SK-N-SH treated with all-trans-retinoic acid at 6 μM for 48 hours (cell line): ENCODE measurements around the gene SLC16A12.

Experiments
- ATAC-seq: fragments of 200-7000 bp; cut with Tn5 transposase; 3 replicates; pipeline ENCODE4 v1.9.1; 2020; ENCODE audit warnings: mild to moderate bottlenecking, moderate library complexity
- BACH2 ChIP-seq: fragments of 250-450 bp; sonication (Bioruptor Pico); IDR thresholded peaks from 2 replicates; pipeline ENCODE4 v1.9.0; 2021; ENCODE audit warnings: mild to moderate bottlenecking, borderline replicate concordance
- GLIS3 ChIP-seq: fragments of 250-450 bp; sonication (Bioruptor Pico); IDR thresholded peaks from 2 replicates; pipeline ENCODE4 v1.5.0; 2020; ENCODE audit warnings: mild to moderate bottlenecking, moderate library complexity
- ISL1 ChIP-seq: fragments of 250-450 bp; sonication (Bioruptor Pico); IDR thresholded peaks from 2 replicates; pipeline ENCODE4 v2.1.2; 2022; ENCODE audit warnings: mild to moderate bottlenecking, moderate library complexity
- OSR1 ChIP-seq: fragments of 250-450 bp; sonication (Bioruptor Pico); IDR thresholded peaks from 2 replicates; pipeline ENCODE4 v1.8.0; 2022; ENCODE audit warnings: moderate library complexity, mild to moderate bottlenecking, inconsistent platforms
- PPARA ChIP-seq: fragments of 250-450 bp; sonication (Bioruptor Pico); IDR thresholded peaks from 2 replicates; pipeline ENCODE4 v1.5.0; 2020; ENCODE audit warnings: mild to moderate bottlenecking, borderline replicate concordance
- SNAI2 ChIP-seq: fragments of 250-450 bp; sonication (Bioruptor Pico); IDR thresholded peaks from 2 replicates; pipeline ENCODE4 v1.5.0; 2020; ENCODE audit warnings: mild to moderate bottlenecking, moderate library complexity
- TCF4 ChIP-seq: fragments of 250-450 bp; sonication (Bioruptor Pico); IDR thresholded peaks from 2 replicates; pipeline ENCODE4 v1.8.0; 2021; ENCODE audit warnings: mild to moderate bottlenecking, moderate library complexity, borderline replicate concordance
- ZFP3 ChIP-seq: fragments of 250-450 bp; sonication (Bioruptor Pico); IDR thresholded peaks from 2 replicates; pipeline ENCODE4 v1.5.0; 2020; ENCODE audit warnings: mild to moderate bottlenecking, moderate library complexity
- ZFP30 ChIP-seq: fragments of 450-650 bp; formaldehyde crosslinking; IDR thresholded peaks from 2 replicates; pipeline ENCODE4 v1.5.0; 2022; ENCODE audit warnings: mild to moderate bottlenecking, moderate library complexity
- ZNF565 ChIP-seq: fragments of 450-650 bp; formaldehyde crosslinking; conservative IDR thresholded peaks from 2 replicates; pipeline ENCODE4 v1.5.0; 2020; ENCODE audit warnings: low read depth, mild to moderate bottlenecking, moderate library complexity
- ZNF70 ChIP-seq: fragments of 450-650 bp; formaldehyde crosslinking; IDR thresholded peaks from 2 replicates; pipeline ENCODE4 v1.5.0; 2020; ENCODE audit warnings: mild to moderate bottlenecking, moderate library complexity
- ZNF8 ChIP-seq: fragments of 450-650 bp; formaldehyde crosslinking; IDR thresholded peaks from 2 replicates; pipeline ENCODE4 v1.5.0; 2020; ENCODE audit warnings: mild to moderate bottlenecking, moderate library complexity
- TF ChIP-seq, protein P1 (sequence below): fragments of 250-450 bp; sonication (Bioruptor Pico); IDR thresholded peaks from 2 replicates; pipeline ENCODE4 v1.5.0; 2020; ENCODE audit warnings: mild to moderate bottlenecking, moderate library complexity
- TF ChIP-seq, protein P2 (sequence below): fragments of 250-450 bp; sonication (Bioruptor Pico); IDR thresholded peaks from 2 replicates; pipeline ENCODE4 v1.5.1; 2021; ENCODE audit warnings: mild to moderate bottlenecking, moderate library complexity
- TF ChIP-seq, protein P3 (sequence below): fragments of 250-450 bp; sonication (Bioruptor Pico); IDR thresholded peaks from 2 replicates; pipeline ENCODE4 v1.5.1; 2020; ENCODE audit warnings: low read depth, mild to moderate bottlenecking, moderate library complexity

Gene SLC16A12

DNA sequence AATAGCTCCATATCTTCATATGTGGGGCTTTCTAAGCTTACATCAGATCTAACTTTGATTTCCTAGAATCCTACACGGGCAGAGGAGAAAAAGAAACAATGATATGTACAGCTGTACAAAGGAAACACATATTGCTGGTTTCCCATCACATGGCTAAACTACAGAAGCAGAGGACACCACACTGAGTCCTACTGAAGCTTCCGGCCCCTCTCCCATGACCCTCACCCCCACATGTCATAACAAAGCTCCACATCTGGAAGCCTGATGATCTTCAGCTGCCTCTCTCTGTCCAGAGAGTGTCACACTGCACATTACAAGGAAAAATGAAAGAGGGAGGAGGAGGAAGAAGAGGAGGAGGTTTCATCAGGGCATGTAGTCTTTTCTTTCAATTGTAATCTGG, 14.0 kb downstream of the SLC16A12 start:
- ATAC-seq, result no peak

DNA sequence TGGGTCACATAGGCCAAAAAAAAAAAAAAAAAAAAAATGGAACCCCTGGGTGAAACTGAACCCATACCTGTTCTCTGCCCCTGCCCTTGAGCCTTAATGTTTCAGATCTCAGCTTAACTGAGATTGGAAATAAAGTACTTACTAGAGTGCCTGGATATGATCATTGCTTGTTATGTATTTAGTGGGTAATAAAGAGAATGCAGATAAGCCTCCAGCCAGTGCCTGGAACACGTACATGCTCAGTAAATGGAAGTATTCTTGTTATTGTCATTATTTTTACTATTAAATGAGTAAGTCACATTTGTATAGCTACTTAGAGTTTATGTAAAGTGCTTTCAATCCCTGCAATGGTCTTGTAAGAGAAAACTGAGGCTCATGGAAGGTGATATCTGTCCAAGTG, 14.7 kb downstream of the SLC16A12 start:
- no peak for ATAC-seq
- TF ChIP-seq, protein P1, sequence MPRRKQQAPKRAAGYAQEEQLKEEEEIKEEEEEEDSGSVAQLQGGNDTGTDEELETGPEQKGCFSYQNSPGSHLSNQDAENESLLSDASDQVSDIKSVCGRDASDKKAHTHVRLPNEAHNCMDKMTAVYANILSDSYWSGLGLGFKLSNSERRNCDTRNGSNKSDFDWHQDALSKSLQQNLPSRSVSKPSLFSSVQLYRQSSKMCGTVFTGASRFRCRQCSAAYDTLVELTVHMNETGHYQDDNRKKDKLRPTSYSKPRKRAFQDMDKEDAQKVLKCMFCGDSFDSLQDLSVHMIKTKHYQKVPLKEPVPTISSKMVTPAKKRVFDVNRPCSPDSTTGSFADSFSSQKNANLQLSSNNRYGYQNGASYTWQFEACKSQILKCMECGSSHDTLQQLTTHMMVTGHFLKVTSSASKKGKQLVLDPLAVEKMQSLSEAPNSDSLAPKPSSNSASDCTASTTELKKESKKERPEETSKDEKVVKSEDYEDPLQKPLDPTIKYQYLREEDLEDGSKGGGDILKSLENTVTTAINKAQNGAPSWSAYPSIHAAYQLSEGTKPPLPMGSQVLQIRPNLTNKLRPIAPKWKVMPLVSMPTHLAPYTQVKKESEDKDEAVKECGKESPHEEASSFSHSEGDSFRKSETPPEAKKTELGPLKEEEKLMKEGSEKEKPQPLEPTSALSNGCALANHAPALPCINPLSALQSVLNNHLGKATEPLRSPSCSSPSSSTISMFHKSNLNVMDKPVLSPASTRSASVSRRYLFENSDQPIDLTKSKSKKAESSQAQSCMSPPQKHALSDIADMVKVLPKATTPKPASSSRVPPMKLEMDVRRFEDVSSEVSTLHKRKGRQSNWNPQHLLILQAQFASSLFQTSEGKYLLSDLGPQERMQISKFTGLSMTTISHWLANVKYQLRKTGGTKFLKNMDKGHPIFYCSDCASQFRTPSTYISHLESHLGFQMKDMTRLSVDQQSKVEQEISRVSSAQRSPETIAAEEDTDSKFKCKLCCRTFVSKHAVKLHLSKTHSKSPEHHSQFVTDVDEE (CRISPR knock-in tag), result no peak
- TF ChIP-seq TCF4 (CRISPR knock-in tag), result peak; percentile 53; the same call in 1 of the 2 replicates

More for the DNA sequence above, 14.0 kb downstream of the SLC16A12 start:
- TF ChIP-seq ZFP30 (CRISPR knock-in tag) (no peak), ZNF8 (no peak), GLIS3 (CRISPR knock-in tag) (no peak), ZNF70 (CRISPR knock-in tag) (no peak), ISL1 (CRISPR knock-in tag) (no peak), TCF4 (CRISPR knock-in tag) (no peak), PPARA (CRISPR knock-in tag) (no peak), BACH2 (CRISPR knock-in tag) (no peak), OSR1 (CRISPR knock-in tag) (no peak), ZFP3 (no peak)
- TF ChIP-seq, protein P2, sequence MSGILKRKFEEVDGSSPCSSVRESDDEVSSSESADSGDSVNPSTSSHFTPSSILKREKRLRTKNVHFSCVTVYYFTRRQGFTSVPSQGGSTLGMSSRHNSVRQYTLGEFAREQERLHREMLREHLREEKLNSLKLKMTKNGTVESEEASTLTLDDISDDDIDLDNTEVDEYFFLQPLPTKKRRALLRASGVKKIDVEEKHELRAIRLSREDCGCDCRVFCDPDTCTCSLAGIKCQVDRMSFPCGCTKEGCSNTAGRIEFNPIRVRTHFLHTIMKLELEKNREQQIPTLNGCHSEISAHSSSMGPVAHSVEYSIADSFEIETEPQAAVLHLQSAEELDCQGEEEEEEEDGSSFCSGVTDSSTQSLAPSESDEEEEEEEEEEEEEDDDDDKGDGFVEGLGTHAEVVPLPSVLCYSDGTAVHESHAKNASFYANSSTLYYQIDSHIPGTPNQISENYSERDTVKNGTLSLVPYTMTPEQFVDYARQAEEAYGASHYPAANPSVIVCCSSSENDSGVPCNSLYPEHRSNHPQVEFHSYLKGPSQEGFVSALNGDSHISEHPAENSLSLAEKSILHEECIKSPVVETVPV (CRISPR knock-in tag), result no peak
- TF ChIP-seq, all 23 proteins: peak for 0

DNA sequence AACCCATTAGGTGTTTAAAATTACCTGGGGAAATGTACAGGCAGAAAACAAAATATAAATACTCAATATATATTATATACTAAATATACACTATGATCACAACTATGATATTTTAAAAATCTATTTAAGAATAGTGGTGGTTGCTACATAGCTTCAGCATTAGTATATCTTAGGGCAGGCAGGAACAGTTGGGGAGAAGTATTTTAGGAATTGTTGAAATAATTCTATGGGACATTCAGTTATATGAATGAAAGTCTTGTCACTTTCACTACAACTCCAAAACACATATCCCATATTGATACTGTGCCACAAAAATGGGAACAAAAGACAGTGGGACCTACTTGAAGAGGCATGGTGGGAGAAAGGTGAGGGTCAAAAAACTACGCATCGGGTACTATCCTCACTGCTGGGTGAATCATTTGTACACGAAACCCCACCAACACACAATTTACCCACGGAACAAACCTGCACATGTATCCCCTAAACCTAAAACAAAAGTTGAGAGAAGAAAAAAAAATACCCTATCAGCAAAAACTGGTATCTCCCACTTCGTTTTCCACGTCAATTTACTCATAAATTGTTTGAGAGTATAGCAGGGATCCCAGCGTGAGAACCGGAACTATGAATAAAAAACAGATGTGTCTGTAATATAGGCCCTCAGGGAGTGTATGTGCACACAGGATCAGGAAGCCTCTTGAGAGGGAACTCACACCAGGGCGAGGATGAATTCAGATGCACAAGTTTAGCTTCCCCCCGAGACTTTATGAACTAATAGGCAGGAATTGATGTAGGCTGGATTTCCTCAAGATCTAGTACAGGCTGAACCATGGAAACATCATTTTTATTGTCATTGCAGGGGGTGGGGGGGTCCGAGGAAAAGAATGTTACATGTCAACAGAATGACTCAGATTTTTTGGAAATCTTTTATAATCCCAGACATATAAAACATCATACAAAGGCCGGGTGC, 16.2 kb downstream of the SLC16A12 start:
- TF ChIP-seq TCF4 (CRISPR knock-in tag) (peak; percentile 81), ISL1 (CRISPR knock-in tag) (no peak)
- ATAC-seq, result peak; percentile 29; the same call in 2 of the 3 replicates

DNA sequence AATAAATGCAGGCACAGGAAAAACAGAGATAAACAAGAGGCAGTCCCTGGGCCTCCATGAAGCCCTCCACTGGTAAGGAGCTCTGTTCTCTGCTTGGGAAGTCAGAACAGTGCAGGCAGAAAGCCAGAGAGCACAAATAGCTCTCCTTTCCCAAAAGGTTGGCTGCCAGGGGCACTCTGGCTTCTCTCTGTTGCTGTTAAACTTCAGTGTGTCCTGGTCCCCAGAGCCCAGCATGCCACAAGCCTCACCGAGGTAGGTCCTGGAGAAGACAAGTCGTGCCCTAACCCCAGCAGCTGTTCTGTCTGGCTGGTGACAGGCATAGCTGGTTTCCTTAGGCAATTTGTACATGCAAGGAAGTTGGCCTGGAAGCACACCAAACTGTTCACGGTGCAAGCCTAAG, 17.3 kb downstream of the SLC16A12 start:
- no peak for TF ChIP-seq ZNF565 (CRISPR knock-in tag)
- TF ChIP-seq, protein P3, sequence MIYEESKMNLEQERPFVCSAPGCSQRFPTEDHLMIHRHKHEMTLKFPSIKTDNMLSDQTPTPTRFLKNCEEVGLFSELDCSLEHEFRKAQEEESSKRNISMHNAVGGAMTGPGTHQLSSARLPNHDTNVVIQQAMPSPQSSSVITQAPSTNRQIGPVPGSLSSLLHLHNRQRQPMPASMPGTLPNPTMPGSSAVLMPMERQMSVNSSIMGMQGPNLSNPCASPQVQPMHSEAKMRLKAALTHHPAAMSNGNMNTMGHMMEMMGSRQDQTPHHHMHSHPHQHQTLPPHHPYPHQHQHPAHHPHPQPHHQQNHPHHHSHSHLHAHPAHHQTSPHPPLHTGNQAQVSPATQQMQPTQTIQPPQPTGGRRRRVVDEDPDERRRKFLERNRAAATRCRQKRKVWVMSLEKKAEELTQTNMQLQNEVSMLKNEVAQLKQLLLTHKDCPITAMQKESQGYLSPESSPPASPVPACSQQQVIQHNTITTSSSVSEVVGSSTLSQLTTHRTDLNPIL (CRISPR knock-in tag), result no peak
- no peak for TF ChIP-seq ISL1 (CRISPR knock-in tag)
- no peak for TF ChIP-seq SNAI2
- TF ChIP-seq ZNF70 (CRISPR knock-in tag), result no peak
- TF ChIP-seq, protein P1 (CRISPR knock-in tag), result no peak
- TF ChIP-seq BACH2 (CRISPR knock-in tag), result no peak
- no peak for ATAC-seq
